AG09319 (cell line): ENCODE results near the gene GPR152.
A peak's percentile ranks its signal among the peaks of the same experiment; 100 is the strongest.
"Not testable (repeated sequence)": the region's sequence is repeated elsewhere in the genome, so short reads cannot be mapped to it uniquely, and the experiment has no call there.

Source experiments
- DNase-seq: peaks from one replicate; pipeline ENCODE4 v3.0.0-alpha.2; 2010; ENCODE audit warnings: low read depth; ENCODE audit errors: extremely low read depth
- TF ChIP-seq, protein P1 (sequence below): IDR thresholded peaks from 2 replicates; pipeline ENCODE4 v1.5.1; 2011; ENCODE audit warnings: low read depth, mild to moderate bottlenecking, inconsistent platforms, low read length, moderate library complexity

GPR152 gene

DNA sequence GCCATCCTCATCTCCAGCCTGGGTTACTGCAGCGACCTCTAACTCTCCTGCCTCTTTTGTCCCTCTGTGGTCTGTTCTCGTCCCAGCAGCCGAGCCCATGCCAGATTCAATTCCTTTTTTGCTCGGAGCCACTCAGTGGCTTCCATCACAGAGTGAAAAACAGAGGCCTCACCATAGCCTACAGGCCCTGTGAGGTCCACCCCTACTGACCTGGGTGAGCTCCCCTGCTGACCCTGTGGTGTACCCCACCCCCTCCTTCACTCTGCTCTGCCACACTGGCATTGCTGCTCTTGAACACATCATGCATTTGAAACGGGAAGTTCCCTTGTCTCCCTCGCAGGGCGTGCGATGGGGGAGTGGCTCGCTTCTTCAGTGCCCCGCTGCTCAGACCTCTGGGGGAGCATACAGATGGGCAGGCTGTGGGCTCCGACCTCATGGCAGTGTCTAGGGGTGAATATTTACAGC is 32.4 kb upstream of the GPR152 start:
- TF ChIP-seq, protein P1, sequence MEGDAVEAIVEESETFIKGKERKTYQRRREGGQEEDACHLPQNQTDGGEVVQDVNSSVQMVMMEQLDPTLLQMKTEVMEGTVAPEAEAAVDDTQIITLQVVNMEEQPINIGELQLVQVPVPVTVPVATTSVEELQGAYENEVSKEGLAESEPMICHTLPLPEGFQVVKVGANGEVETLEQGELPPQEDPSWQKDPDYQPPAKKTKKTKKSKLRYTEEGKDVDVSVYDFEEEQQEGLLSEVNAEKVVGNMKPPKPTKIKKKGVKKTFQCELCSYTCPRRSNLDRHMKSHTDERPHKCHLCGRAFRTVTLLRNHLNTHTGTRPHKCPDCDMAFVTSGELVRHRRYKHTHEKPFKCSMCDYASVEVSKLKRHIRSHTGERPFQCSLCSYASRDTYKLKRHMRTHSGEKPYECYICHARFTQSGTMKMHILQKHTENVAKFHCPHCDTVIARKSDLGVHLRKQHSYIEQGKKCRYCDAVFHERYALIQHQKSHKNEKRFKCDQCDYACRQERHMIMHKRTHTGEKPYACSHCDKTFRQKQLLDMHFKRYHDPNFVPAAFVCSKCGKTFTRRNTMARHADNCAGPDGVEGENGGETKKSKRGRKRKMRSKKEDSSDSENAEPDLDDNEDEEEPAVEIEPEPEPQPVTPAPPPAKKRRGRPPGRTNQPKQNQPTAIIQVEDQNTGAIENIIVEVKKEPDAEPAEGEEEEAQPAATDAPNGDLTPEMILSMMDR: no peak
- no peak for DNase-seq

DNA sequence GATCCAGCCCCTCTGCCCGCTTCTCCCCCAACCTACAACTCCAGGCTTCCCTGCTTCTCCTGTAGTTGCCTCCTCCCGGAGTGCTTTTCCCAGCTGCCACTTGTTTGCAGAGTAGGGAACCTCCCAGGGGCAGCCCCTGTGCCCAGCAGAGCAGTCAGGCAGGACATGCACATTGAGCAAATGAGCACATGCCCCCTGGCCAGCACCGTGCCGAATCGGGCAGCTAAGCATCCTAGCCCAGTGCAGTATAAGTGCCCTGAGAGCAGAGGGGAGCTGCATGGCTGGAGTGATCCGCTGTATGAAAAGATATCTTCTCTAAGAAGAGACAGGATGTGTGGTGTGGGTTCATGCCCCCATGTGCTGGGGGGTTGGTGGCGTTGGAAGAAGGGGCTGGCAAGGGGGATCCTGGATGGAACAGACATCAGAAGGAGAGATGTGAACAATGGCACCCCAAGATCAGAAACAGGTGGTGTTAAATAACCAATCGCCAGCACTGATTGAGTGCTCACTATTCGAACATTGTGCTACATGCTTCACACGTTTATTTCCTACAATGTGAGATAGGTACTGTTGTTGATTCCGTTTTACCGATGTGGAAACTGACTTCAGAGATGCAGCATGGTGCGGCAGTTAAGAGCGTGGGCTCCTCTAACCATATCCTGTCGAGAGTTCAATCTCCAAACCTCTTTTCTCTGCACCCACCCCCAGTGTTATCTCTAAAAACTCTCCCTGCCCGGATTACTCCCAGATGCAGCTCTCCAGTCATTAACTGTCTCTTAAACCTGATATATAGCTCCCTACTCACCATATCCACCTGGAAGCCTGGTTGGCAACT is 31.5 kb upstream of the GPR152 start:
- no peak for DNase-seq
- TF ChIP-seq, protein P1: no peak

DNA sequence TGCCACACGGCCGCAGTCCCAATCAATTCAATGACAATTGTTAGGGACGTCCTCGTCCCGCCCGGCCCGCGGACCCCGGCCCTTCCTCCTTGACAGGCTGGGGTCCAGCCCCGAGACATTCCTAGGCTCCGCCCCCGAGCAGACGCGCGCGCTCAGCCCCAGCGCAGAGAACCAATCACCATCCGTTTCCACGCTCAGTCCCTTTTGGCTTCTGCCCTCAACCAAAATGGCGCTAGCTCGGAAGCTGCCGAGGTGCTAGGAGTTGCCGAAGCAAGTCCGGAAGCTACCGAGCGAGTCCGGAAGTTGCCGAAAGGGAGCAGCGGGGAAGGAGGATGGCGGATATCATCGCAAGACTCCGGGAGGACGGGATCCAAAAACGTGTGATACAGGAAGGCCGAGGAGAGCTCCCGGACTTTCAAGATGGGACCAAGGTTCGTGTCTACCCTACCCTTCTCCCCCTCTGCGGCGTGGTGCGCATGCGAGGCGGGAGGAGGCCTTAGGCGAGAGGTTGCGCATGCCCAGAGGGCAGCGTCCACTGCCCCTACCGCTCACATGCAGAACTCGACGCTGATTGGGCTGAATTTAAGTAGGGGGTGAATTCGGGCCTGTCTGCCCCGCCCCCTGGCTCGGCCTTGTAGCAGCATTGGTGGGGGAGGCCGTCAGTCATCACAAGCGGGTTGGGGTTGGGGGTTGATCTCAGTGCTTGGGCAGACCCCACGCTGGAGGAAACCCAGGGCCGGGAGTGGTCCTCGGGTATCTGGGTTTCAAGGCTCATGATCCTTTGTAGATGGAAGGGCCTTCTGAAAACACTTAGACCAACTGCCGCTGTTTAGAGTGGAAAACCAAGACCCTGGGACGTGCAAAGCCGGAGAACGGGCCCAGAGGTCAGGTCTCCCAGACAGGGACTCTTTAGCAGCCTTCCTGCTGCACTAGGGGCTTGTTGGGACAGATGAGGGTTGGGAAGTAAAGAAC is 30.6 kb upstream of the GPR152 start, which contains the start of gene AIP:
Gene AIP, plus strand, starts transcription at position 200 of the 972 bp plus-strand sequence. Its CDS starts 133 bp downstream, at position 333.
- peak; percentile 90 for DNase-seq
- TF ChIP-seq, protein P1: no peak; the same call in none of the 2 replicates

DNA sequence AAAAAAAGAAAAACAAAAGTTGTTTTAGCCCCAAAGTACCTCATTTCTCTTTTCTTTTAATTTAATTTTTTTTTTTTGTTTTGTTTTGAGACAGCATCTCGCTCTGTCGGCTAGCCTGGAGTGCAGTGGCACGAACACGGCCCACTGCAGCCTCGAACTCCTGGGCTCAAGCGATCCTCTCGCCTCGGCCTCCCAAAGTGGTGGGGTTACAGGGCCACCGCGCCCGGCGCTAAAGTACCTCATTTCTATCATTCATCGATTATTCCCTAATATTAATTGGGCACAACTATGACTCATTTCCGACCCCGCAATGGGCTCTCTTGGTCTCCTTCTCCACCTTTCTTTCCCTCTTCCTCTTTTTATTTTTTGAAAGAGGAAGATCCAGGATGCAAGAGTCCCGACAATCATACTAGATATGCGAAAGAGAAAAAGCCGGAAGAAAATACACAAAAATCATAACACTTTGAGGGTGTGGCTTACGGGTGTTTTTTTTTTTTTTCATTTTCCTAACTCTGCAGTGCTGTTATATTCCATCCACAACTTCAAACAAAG is 29.8 kb upstream of the GPR152 start:
- DNase-seq: no peak
- TF ChIP-seq, protein P1: no peak

DNA sequence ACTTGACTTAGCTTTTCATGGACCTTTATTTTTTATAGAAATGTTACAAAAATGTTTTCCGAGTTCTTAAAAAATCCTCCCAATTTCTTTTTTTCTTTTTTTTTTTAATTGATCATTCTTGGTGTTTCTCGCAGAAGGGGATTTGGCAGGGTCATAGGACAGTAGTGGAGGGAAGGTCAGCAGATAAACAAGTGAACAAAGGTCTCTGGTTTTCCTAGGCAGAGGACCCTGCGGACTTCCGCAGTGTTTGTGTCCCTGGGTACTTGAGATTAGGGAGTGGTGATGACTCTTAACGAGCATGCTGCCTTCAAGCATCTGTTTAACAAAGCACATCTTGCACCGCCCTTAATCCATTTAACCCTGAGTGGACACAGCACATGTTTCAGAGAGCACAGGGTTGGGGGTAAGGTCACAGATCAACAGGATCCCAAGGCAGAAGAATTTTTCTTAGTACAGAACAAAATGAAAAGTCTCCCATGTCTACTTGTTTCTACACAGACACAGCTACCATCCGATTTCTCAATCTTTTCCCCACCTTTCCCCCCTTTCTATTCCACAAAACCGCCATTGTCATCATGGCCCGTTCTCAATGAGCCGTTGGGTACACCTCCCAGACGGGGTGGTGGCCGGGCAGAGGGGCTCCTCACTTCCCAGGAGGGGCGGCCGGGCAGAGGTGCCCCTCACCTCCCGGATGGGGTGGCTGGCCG is 25.0 kb upstream of the GPR152 start:
- not testable (repeated sequence) for DNase-seq

DNA sequence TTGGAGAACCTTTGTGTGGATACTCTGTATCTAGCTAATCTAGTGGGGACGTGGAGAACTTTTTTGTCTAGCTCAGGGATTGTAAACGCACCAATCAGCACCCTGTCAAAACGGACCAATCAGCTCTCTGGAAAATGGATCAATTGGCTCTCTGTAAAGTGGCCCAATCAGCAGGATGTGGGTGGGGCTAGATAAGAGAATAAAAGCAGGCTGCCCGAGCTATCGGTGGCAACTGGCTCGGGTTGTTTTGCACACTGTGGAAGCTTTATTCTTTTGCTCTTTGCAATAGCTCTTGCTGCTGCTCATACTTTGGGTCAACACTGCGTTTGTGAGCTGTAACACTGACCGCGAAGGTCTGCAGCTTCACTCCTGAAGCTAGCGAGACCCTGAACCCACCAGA is 24.2 kb upstream of the GPR152 start:
- not testable (repeated sequence) for DNase-seq

DNA sequence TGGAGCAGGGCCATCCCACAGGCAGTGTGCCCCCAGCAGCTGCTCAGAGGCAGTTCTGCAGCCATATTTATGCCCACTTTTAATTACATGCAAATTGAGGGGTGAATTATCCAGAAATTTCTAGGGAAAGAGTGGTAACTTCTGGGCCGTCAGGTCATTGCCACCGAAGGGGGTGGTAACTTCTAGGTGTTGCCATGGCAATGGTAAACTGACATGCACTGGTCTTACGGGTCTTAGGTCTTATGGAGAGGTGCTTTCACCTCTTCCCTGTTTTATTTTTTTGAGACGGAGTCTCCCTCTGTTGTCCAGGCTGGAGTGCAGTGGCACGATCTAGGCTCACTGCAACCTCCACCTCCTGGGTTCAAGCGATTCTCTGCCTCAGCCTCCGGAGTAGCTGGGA is 20.4 kb upstream of the GPR152 start:
- TF ChIP-seq, protein P1: no peak
- DNase-seq: no peak
